GM12801 (cell line): Measurements from ENCODE around the gene KIF1B.

Source experiments
- TF ChIP-seq, protein P1 (sequence below): IDR thresholded peaks from one replicate; pipeline ENCODE4 v1.5.1; 2011; ENCODE audit warnings: control low read depth; ENCODE audit not compliant: insufficient read length; ENCODE audit errors: extremely low read depth

The KIF1B gene

DNA sequence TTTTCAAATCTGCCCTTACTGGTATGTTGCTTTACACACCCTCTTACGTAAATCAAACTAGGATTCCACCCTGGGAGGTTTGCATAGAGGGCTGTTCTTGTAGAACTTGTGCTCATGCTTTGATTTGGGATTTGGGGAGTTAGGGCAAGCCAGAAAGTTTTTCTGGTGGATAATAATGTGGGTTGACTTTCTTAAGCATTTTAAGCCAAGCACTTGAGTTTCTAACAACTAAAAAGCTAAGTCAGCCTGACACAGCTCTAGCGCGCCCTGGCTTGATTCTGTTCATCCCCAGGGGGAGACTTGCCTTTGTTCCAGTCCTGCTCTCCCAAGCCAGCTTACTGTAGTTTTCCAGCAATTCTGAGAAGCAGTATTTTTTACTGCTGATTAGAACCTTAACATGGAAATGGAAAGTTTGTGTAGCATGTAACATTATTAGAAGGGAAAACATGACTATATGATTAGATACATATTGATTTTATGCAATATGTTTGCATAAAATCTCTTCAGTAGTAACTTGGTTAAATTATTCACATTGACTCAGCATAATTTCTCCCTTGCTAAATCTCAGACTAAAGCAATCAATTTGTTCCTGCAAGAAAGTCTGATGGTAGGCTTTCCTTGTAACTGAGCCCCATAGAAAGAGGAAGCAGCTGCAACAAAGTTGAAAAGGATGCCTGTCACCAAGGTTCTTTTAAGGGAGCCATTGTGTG lies 177.5 kb downstream of the KIF1B start:
- TF ChIP-seq, protein P1, sequence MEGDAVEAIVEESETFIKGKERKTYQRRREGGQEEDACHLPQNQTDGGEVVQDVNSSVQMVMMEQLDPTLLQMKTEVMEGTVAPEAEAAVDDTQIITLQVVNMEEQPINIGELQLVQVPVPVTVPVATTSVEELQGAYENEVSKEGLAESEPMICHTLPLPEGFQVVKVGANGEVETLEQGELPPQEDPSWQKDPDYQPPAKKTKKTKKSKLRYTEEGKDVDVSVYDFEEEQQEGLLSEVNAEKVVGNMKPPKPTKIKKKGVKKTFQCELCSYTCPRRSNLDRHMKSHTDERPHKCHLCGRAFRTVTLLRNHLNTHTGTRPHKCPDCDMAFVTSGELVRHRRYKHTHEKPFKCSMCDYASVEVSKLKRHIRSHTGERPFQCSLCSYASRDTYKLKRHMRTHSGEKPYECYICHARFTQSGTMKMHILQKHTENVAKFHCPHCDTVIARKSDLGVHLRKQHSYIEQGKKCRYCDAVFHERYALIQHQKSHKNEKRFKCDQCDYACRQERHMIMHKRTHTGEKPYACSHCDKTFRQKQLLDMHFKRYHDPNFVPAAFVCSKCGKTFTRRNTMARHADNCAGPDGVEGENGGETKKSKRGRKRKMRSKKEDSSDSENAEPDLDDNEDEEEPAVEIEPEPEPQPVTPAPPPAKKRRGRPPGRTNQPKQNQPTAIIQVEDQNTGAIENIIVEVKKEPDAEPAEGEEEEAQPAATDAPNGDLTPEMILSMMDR, result no peak

DNA sequence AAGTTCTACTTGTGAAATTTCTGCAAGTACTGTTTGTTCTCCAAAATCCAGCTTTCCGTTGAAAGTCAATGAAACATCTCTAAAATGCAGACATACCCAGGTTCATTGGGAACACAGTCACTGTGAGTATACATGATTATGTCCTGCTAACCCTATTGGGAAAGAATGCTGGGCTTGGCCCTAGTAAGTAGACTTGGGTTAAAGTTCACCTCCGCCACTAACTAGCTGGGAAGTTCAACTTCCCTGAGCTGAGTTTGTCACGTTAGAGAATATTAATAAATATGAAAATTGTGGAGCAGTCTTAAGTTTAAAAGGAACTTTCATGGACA lies 178.0 kb downstream of the KIF1B start:
- TF ChIP-seq, protein P1, result no peak

DNA sequence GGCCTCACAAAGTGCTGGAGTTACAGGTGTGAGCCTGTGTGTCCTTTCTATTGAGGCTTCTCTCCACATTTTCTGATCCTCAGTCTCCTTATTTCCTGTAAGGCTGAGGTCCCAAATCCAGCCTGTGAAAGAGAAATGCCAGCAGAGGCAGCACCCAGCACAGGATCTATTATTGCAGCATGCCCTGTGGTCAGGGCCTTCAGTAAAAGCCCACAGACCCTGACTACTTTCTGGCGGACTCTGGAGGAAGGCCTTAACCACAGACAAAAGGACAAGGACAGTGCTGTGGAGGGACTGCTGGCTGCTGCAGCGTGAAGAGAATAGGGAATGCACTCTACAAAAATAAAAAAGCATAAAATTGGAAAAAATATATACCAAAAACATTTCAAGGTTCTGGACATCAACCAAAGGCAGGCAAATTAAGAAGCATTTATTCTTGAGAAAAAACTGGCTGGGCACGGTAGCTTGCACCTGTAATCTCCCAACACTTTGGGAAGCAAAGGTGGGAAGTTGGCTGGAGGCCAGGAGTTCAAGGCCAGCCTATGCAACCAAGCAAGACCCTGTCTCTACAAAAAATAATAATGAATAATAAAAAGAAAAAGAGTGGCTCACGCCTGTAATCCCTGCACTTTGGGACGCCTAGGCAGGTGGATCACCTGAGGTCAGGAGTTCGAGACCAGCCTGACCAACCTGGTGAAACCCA lies 179.1 kb downstream of the KIF1B start:
- TF ChIP-seq, protein P1, result no peak

DNA sequence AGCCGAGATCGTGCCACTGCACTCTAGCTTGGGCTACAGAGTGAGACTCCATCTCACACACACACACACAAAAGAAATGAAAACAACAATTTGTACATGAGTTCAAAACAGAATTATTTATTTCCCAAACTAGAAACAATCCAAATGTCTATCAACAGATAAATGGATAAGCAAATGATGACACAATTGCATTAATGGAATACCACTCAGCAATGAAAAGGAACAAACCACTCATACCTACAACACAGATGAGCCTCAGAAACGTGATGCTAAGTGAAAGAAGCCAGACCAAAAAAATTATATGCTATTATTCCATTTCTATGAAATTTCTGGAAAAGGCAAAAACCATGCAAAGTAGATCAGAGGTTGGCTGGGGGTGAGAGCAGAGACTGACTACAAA lies 186.5 kb downstream of the KIF1B start:
- TF ChIP-seq, protein P1, result no peak

DNA sequence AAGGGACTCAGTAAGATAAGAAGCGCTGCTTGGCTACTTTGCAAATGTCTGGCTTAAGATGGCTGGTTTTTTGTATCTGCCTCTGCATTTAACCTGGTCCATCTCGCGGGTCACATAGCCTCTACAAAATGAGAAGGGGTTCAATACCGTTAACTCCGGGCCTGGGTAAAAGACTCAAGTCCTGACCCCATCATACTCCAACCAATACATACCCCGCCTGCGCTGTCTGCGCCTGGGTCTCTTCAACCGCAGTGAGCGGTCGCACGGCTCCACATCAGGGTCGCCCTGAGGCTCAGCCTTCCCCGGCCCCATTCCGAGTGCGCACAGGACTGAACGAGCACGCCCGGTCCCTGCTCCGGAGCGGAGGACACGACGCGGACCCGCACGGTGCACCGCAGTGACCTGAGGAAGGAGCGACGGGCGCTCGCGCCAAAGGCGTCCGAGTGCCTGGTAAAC lies 187.9 kb downstream of the KIF1B start:
- TF ChIP-seq, protein P1, result no peak

DNA sequence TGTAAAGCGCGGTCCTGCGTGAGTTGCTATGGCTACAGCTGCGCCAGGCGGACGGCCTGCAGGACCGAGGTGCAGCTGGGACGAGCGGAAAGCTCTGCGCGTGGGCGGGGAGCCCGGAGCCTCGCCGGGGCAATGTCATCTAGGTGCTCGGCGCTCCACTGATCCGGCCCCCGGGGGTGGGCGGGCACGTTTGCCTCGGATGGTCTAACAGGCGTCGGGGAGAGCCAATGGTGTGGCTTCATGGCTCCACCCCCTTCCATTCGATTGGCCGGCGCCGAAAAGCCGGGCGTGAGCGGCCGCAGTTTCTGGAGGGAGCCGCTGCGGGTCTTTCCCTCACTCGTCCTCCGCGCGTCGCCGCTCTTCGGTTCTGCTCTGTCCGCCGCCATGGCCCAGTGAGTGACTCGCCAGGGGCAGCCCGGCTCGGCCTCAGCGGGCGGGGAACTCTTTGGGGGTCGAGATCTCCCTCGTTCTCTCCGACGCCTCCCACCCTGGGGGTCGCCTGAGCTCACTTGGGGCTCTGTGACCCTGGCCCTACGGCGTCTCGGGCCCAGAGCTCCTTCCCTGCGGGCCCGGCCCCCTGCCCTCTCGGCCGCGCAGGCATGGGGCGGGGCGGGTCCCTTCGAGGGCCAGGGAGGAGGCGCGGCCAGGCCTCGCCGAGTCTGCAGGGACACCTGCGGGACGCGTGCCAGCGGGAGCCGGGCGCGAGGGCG lies 188.5 kb downstream of the KIF1B start, which contains the start of gene PGD:
PGD (plus strand) TSS at position 331 of the 710 bp plus-strand sequence; CDS start at position 385, 54 bp downstream.
- TF ChIP-seq, protein P1, result no peak

DNA sequence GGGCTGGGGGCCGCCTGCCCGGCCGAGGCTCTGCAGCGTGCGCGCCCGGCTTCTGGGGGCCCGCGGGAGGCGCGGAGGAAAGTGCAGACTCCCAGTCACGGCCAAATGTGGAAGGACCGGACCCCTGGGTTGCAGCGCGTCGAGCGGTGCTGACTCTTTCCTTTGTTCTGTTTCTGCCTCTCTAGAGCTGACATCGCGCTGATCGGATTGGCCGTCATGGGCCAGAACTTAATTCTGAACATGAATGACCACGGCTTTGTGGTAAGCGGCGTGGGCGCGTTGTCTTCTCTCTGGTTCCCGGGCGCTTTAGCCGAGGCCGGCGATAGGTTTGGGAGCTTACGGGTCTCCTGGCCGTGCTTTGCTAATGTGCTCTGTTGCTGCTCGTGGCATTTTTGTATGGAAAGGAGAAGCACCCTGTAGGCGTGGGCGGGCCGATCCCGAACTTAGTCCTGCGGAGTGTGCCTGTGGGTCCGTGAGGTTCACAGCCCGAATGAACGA lies 189.1 kb downstream of the KIF1B start:
- TF ChIP-seq, protein P1, result no peak
